ENCODE results near the gene USE1.

- TF ChIP-seq POLR2AphosphoS5 (IDR thresholded peaks at IDR 0.05; ENCODE audit: low read depth, low read length) = no peak
- no peak for TF ChIP-seq PAX5 (IDR thresholded peaks at IDR 0.05; ENCODE audit: insufficient read depth, low read length, severe bottlenecking)
- TF ChIP-seq POLR2A (IDR thresholded peaks at IDR 0.05; ENCODE audit: low read depth, low read length) = no peak
These were observed 45.7 kb downstream of the USE1 start for GRCh38 chr19:17260842-17261325.
